Fibroblast of upper back skin (primary cell): ENCODE measurements around the gene SLAIN2.
"Not testable (repeated sequence)": the region's sequence is repeated elsewhere in the genome, so short reads cannot be mapped to it uniquely, and the experiment has no call there.

Experiments
- DNase-seq: peaks from one replicate; pipeline ENCODE4 v3.0.0-alpha.2; 2013

SLAIN2 gene

DNA sequence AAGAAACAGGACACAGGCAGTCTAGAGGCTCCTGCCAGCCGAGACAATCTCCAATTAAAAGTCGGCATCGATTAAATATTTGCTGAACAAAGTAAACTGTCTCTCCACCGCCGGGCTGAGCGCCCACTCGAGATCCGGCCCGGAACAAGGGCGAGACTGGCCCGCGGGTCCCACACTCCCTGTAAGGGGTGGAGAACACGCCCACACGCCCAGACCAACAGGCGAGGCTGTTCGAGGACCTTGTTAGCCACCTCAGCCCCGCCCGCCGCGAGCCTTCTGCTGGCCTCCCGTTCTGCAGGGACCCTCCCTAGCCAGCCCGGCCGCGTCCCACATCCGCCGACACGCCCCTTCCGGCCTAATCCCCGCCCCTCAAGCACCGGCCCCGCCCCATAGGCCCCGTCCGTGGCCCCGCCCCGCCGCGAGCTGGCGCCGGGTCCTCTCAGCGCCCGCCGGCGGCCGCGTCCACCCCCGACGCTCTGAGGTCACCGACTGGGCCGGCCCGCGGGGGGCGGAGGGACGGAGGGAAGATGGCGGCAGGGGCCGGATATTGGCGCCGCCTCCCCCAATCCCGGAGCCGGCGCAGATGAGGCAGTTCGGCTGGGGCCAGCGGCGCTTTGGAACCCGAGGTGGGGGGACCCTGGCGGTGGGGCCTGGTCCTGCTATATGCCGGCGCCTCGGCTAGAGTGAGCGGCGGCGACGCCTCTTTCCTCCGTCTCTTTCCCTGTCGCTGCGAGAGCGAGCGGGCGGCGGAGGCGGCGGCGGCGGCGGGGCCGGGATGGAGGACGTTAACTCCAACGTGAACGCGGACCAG lies at the start of gene SLAIN2:
SLAIN2 (plus strand) TSS at position 565 of the 811 bp plus-strand sequence; CDS start at position 776, 211 bp downstream.
- DNase-seq: peak; percentile 97

DNA sequence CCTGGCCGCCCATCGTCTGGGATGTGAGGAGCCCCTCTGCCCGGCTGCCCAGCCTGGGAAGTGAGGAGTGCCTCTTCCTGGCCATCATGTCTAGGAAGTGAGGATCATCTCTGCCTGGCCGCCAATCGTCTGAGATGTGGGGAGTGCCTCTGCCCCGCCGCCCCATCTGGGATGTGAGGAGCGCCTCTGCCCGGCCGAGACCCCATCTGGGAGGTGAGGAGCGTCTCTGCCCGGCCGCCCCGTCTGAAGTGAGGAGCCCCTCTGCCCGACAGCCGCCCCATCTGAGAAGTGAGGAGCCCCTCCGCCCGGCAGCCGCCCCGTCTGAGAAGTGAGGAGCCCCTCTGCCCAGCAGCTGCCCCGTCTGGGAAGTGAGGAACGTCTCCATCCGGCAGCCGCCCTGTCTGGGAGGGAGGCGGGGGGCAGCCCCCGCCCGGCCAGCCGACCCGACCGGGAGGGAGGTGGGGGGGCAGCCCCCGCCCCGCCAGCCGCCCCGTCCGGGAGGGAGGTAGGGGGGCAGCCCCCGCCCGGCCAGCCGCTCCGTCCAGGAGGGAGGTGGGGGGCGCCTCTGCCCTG lies 49.0 kb upstream of the SLAIN2 start:
- DNase-seq: not testable (repeated sequence)

DNA sequence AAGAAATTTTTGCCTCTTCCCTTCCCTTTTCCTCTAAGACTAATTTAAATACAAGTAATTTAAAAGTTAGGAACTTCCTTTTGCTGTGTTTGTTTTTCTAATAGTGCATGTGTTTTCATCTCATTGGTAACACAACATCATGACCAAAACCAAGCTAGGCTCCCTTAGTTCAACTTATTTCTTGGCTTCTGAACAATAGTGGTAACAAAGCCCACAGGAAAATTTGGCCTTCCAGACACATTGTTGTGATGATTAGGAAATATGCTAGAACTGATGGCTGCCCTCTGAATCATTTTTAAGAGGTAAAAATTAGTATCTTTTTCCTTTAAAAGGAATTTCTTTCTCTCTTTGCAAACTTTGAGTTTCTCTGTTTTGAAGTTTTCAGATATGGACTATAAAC lies 46.2 kb upstream of the SLAIN2 start:
- peak; percentile 56 for DNase-seq

DNA sequence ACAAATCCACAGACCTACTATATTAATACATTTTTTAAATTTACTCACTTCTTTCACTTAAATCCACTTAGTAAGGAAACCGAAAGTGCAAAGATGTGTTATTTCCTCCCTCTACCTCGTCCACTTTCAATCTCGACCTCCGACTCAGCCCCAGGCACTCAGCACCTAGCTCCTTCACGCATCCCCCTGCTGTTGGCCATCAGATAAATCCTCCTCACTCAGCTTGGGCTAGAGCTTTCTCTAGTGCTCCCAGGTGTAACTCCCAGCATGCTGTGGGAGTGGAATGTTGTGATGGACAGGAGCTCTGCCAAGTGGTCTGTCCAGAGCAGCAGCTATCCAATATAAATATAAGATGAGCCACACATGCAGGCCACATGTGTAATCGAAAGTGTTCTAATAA lies 45.0 kb upstream of the SLAIN2 start:
- peak; percentile 54 for DNase-seq

DNA sequence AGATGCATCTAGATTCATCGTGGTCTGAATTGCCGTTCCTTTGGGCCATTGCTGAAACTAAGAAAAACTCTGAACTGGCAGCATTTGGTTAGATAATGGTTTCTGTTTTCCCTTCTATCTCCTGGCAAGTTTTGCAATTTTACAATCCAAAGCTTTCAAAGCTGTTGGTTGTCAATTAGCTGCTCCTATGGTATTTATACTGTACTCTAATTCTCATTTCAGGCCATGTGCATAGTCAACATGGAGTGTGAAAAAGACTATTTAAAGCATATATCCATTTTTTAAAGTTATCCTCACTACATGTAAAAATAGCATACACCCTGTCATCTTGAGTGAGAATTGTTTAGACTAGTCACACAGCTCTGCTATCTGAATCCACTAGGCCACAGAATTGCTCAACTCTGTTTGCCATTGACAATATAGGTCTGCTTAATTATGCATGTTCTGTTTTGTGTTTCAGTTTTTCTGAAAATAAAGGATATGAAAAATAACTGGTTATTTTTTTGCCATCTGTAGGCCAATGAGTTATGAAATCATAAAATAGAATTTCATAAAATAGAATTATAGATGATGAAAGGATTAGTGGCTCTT lies 44.0 kb upstream of the SLAIN2 start:
- DNase-seq: no peak

DNA sequence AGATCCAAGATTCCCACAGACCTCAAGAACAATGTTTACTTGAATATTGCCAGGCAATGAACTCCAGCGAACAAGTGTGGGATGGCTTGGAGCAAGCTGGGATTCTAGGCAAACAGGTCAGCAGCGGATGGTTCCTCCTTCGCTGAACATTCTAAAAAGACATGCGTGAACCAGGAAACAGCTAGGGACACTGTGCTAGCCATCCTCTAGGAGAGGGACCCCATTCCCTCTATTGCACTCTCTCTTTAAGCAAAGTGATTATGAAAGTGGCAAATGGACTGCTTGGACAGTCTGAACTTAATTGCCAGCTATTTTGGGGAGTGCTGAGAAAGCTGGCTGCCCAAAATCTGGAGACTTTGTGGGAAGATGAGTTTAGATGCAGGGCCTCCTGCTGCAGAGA lies 41.8 kb upstream of the SLAIN2 start:
- DNase-seq: no peak

DNA sequence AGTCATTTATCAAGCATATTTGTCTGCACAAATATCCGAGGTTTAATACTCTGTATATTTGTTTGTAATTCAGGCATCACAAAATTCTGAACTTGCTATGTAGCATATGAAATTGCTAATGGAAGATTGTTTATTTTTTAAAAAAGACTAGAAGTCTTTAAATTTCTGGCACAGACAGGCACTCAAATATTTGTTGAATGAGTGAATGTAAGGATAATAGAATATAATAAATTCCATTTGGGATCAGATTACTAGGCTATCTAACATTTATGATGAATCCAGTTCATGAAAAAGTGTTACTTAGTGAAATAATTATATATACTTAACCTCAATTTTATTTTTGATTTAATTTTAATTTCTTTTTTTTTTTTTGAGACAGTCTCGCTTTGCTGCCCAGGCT lies 41.3 kb upstream of the SLAIN2 start:
- peak; percentile 68 for DNase-seq

DNA sequence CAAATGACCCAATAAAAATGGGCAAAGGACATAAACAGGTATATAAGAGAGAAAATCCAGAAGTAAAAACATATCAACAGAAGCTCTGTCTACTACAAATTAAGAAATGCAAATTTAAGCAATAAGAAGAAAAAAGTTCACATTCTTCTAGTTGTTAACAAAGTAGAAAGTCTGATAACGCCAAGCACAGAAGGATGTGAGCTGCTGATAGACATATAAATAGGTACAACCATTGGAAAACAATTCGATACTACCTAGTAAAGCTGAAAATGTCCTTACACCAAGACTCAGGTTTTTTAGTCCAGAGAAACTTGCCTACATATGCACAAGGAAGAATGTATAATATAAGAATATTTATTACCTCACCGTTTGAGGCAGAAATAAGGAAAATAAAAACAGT lies 35.8 kb upstream of the SLAIN2 start:
- no peak for DNase-seq

DNA sequence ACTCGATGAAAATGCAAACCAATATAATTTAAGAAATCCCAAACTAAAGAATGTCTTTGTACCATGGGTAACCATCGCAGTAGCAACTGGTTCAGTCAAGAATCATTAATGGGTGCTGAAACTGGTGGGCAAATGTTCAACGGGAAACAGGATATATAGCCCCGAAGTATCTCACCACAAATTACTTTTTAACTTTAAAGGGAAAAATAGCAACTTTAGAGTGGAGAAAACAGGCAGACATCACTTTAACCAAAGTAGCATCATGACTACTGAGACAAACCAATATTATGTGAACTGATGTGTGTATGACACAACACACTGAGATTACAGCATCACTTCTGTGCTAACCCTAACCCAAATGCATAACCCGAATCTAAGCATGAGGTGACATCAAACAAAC lies 33.8 kb upstream of the SLAIN2 start:
- DNase-seq: no peak

DNA sequence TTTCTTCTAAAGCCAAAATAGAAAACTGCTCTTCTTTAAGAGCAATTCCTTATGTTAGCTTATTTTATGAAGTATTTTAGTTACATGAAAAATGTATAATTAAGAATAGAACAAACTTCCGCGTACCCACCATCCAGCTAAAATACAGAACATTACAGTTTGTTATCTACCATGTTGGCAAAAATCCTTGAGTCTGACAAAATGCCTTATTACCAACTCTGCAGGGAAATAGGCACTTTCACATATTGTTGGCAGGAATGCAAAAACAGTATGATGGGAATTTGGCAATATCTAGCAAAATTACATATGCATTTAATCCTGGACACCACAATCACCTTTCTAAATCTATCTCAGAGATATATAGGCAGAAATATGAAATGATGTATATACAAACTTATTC lies 32.4 kb upstream of the SLAIN2 start:
- no peak for DNase-seq

DNA sequence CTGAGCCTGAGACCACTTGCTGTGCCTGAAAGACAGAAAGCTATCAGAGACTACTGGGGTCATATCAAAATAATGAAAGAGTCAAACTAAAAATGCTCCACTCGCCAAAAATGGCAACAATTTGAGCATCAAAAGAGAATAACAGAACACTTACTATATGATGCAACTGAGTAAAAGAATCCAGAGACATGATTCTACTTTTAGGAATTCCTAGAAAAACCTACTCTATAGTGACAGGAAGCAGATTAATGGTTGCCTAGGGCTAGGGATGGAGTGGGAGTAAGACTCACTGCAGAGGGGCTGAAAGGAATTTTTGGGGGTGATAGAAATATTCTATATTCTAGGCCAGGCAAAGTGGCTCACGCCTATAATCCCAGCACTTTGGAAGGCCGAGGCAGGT lies 29.4 kb upstream of the SLAIN2 start:
- DNase-seq: peak; percentile 71

DNA sequence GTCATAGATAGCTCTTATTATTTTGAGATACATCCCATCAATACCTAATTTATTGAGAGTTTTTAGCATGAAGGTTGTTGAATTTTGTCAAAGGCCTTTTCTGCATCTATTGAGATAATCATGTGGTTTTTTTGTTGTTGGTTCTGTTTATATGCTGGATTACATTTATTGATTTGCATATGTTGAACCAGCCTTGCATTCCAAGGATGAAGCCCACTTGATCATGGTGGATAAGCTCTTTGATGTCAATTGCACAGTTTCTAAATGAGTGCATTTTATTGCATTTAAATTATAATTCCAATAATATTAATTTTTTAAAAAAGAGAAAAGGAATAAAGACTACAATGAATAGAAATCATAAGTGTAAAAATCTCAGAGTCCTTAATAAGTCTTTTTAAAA lies 26.6 kb upstream of the SLAIN2 start:
- not testable (repeated sequence) for DNase-seq

DNA sequence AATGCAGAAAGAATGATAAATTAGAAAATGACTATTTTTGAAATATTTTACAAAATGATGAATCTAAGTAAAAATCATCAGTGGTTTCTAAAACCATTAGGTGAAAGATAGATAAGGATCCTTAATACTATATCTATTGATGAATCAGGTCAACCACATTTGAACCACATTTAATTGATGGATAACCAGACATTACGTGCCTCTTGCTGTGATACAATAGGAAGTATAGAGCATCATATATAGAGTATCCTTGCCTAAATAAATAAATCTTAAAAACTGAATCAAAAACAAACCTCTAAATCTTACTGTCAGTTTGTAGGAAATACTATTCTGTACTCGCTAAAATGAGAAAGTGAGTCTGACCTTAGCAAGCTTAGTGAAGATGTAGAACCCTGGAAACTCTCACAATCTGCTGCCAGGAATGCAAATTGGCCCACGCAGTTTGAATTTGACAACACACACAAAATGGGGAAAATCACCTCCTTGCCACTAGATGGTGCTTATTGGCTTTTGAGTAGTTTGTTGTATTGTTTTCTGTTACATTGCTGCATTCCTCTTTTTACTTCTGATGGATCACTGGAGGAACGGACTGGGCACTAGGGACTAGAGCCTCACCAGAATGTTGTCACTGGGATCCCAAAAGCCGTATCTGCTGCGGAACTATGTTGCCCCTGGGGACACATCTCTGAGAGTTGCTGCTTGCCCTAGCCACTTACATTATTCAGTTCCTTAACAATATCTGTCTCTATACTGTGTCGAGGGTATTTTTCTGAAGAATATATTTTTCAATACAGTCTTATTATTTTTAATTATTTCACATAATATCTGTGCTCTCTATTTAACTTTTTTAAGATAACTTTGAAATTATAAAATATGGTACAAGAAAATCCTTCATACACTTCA lies 25.4 kb upstream of the SLAIN2 start:
- DNase-seq: peak; percentile 73

DNA sequence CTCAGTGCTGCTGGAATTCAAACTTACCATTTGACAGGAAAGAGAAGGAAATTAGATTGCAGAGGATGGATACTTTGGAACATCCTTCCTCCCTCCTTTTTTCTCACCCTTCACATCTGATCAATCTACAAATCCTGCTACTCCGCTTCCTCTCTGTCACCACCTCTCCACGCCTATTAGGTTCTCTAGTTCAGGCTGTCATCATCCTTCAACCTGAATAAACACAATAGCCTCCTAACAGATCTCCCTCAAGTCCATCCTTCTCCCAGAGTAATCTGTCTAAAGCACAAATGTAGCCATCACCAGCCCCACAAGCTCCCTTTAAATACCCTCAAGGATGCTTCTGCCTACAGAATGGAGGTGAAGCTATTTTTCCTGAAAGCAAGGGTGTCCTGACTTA lies 20.0 kb upstream of the SLAIN2 start:
- no peak for DNase-seq

DNA sequence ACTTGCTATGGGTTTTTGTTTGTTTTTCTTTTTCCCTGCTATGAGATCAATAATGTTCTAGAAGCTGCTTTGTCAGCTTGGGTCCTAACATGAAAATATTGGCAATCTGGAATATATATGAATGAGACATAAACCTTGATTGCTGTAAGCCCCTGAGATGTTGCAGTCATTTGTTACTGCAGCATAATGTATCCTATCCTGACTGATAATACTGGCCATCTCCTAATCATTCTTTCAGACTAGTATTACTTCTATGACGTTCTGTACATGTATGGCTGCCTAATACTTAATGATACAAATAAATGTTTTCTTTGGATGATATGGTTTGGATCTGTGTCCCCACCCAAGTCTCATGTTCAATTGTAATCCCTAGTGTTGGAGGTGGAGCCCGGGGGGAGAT lies 19.3 kb upstream of the SLAIN2 start:
- no peak for DNase-seq

DNA sequence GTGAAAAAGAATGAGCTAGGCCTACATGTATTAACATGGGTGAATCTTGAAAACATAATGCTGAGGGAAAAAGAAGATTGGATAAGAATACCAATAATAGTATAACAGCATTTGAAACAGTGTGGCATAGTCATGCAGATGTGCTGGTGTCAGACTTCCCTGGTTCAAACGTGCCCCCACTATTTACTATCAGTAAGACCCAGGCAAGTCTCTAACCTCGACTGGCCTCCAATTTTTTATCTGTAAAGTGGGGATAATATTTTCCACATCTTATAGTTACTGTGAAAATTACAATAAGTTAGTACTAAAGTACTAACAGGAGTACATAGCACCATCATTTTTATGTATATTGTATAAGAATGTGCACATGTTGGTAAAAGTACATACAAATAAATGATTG lies 17.0 kb upstream of the SLAIN2 start:
- DNase-seq: no peak

DNA sequence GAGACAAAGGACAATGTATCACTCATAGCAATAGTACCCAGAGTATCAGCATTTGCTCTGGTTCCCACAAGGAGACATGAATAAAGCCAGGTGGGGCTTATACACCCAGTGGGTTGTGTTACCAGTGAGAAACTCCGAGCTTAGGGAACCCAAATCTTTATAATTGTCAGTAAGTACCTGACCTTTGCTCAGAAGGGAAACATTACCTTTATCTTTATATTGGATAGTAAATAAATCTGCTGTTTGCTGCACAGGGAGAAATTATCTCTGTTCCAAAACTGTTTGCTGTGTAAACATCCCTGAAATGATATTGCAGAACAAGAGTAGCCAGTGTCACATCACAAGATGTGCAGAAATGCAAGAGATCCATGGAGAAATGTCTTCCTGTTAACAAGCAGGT lies 12.1 kb upstream of the SLAIN2 start:
- DNase-seq: no peak

DNA sequence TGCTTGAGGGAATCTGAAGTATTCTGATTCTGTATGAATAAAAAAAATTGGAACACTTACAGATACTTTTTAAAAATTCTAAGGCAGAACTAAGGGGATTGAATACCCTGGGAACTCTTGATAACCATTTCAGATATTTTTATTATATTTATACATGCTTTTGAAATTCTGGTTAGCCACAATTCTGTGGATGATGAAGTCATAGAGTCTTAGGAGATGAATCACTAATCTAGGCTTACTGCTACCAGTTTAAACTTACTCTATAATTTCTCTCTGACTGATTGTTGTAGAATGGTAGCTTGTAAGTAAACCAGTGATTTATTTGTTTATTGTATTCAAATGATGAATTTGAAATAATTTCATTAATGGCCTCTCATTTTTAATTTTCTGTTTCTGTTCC lies 11.4 kb upstream of the SLAIN2 start:
- peak; percentile 92 for DNase-seq

DNA sequence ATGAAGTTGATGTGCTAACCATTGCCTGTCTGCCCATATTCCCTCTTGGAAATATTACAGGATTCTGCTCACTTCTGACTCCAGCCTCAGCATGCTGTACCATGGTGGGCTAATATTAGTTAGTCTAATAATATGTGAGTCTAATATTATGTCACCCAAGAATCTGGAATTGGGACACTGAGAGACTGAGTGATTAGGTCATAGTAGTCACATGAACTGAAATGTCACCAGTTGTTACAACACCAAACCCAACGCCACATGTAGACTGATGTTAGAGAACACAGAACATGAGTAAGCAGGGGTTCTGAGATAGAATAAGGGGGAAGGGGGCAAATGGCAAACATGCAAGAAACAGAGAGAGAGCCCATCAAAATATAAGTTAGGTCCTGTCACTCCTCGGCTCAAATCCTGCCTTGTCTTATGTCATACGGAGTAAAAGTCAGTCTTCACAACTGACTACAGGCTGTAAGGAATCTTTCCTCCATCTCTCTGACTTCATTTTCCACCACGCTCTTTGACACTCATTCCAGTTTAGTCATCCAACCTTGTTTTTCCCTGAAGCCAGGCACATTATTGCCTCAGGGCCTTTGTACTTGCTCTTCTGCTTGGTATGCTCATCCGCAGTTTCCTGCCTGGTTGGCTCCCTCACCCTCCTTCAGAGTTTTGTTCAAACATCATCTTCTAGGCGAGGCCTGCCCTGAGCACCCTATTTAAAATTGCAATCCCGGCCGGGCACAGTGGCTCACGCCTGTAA lies 9.6 kb upstream of the SLAIN2 start:
- DNase-seq: peak; percentile 41

DNA sequence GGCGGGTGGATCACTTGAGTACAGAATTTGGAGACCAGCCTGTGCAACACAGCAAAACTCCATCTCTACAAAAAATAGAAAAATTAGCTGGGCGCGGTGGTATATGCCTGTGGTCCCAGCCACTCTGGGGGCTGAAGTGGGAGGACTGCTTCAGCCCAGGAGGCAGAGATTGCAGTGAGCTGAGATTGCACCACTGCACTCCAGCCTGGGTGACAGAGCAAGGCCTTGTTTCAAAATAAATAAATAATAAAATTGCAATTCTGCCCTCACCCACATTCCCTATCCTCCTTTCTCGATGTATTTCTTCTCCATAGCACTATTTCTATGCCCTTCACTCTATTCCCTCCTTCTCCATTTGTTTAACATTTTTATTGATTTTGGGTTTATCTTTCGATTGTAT lies 8.7 kb upstream of the SLAIN2 start:
- no peak for DNase-seq

DNA sequence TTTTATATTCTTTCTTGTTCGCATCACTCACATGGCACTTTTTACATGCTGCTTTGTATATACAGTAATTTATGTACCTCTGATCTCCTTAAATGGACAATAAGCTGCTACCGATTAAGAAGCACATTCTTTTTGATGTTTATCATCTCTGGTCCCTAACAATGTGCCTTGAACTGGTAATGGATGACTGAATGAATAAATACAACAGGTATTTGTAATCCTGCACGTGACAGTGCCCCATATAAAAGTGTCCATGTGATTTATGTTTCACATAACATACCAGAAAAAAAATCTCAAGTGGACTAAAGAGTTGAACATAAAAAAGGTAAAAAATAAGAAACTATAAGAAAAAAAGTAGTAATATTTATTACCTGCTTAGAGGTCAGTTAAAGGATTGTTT lies 7.7 kb upstream of the SLAIN2 start:
- peak; percentile 53 for DNase-seq

DNA sequence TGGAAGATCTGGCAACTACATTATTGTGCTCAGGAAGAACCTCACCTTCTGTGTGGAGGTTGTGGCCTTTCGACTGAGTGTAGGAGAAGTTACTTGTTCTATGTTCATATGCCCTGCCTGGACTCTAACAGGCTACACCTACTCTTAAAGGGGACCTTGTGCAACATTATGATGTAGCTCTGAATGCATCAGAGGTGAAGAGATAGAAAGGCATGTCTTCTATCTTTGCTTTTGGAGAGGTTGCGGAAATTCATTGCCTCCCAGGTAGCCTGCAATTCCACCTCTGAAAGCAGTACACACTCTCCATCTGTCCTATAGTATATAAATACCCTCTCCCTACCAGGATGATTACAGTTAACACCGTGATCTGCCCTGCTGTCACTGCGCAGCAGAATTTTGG lies 7.1 kb upstream of the SLAIN2 start:
- DNase-seq: no peak
